Spleen (tissue), 11 donors: ENCODE data around the gene ANKS1B. TPM values are rescaled to one million over a fixed set of nuclear protein-coding genes. Genes with fewer than 3 reads are reported as not detected.

Experiments used
- DNase-seq: peaks from one replicate; pipeline ENCODE4 v3.0.0-alpha.2; 2020
- H3K27ac ChIP-seq, 8 donors: fragments of 200-600 bp; sonication (generic) in 7 of 8; 1 replicate in 4 of 8; 2 replicates in 4 of 8; pipeline versions ENCODE4 v1.5.0 to v1.8.0; 2016 to 2021; ENCODE audit warnings: inconsistent platforms in 4 of 8, mild to moderate bottlenecking in 4 of 8, moderate library complexity in 1 of 8
- H3K27me3 ChIP-seq, 7 donors: fragments of 200-600 bp; sonication (generic) in 6 of 7; replicated peaks in 1 of 7; 1 replicate in 4 of 7; 2 replicates in 3 of 7; pipeline versions ENCODE4 v1.5.0 to v1.8.0; 2016 to 2021; ENCODE audit warnings: inconsistent platforms in 3 of 7, mild to moderate bottlenecking in 1 of 7
- H3K36me3 ChIP-seq, 6 donors: fragments of 200-600 bp; sonication (generic) in 5 of 6; 1 replicate in 4 of 6; 2 replicates in 2 of 6; pipeline versions ENCODE4 v1.5.0 to v1.8.0; 2016 to 2021; ENCODE audit warnings: inconsistent platforms in 2 of 6
- H3K4me1 ChIP-seq, 6 donors: fragments of 200-600 bp; sonication (generic) in 5 of 6; 1 replicate in 3 of 6; 2 replicates in 3 of 6; pipeline versions ENCODE4 v1.5.0 to v1.8.0; 2016 to 2021; ENCODE audit warnings: inconsistent platforms in 3 of 6
- H3K4me3 ChIP-seq, 8 donors: fragments of 200-600 bp; sonication (generic) in 7 of 8; 1 replicate in 4 of 8; 2 replicates in 4 of 8; pipeline versions ENCODE4 v1.5.0 to v1.8.0; 2016 to 2021; ENCODE audit warnings: inconsistent platforms in 4 of 8, mild to moderate bottlenecking in 4 of 8, moderate library complexity in 2 of 8
- H3K9me3 ChIP-seq, 8 donors: fragments of 200-600 bp; sonication (generic) in 7 of 8; 1 replicate in 4 of 8; 2 replicates in 4 of 8; pipeline versions ENCODE4 v1.5.0 to v1.8.0; 2016 to 2021; ENCODE audit warnings: inconsistent platforms in 4 of 8
- POLR2A ChIP-seq, 3 donors: fragments of 450-650 bp; IDR thresholded peaks; one replicate each; pipeline ENCODE4 v1.5.1; 2017; ENCODE audit warnings: antibody characterized with exemption in 3 of 3, mild to moderate bottlenecking in 1 of 3
- POLR2AphosphoS5 ChIP-seq, 3 donors: sonication (generic); formaldehyde crosslinking; IDR thresholded peaks; one replicate each; pipeline ENCODE4 v1.5.1; 2017; ENCODE audit warnings: antibody characterized with exemption in 3 of 3
- WGBS, 5 donors: extraction: QIAGEN DNeasy Blood & Tissue Kit in 3 of 5; methylation state at CpG; one replicate each; pipeline versions ENCODE4 v1.1.5 to v1.1.7; 2013 to 2018; 5-methylcytosine and 5-hydroxymethylcytosine counted together
- intact Hi-C: fragments of 100-400 bp; cut with DNase I; formaldehyde crosslinking; loops from one replicate; pipeline ENCODE4 v1.15.0; 2023; ENCODE audit warnings: low total_unique reads
- polyA plus RNA-seq, 3 donors: library from polyadenylated mRNA; stranded (reverse); fragments of 200-250 nt; gene quantifications; one replicate each; pipeline ENCODE4 v1.2.1, GENCODE V29; 2013
- total RNA-seq, 7 donors: library from RNA; depleted of rRNA in 3 of 7; stranded (reverse); fragments of >200 nt in 3 of 7; fragmentation: NEBNext Ultra II Directional in 4 of 7; extraction: Animal tissue kit (Norgen Biotek cat#: 25700) in 4 of 7; gene quantifications; one replicate each; pipeline versions ENCODE4 v1.1.0 to v1.2.1, GENCODE V29; 2016 to 2021
- TF ChIP-seq, protein P1 (sequence below), 11 experiments: fragments of 200-600 bp in 7 of 11; fragments of 450-650 bp in 4 of 11; sonication (generic) in 4 of 11; IDR thresholded peaks in 8 of 11; conservative IDR thresholded peaks in 3 of 11; 1 replicate in 7 of 11; 2 replicates in 4 of 11; pipeline versions ENCODE4 v1.4.0 to v1.8.0; 2016 to 2021; ENCODE audit warnings: antibody characterized with exemption in 11 of 11, inconsistent platforms in 4 of 11, mild to moderate bottlenecking in 1 of 11
- donor health status: healthy with polysubstance abuse.
- donor health status: DM: no; HTN: no; CAD: no; lungs with moderate emphysema.
- donor health status: DM: no; HTN: no; CAD: no.
- donor health status: Bipolar disorder and iron deficiency.
- donor health status: healthy.
- donor health status: DM: no; HTN: no; CAD: no.
- donor health status: DM: yes; HTN: yes; CAD: no.

The ANKS1B gene
- total and polyA plus RNA-seq, 10 donors, result 0.21 to 8.0 (median 4.2) TPM

DNA sequence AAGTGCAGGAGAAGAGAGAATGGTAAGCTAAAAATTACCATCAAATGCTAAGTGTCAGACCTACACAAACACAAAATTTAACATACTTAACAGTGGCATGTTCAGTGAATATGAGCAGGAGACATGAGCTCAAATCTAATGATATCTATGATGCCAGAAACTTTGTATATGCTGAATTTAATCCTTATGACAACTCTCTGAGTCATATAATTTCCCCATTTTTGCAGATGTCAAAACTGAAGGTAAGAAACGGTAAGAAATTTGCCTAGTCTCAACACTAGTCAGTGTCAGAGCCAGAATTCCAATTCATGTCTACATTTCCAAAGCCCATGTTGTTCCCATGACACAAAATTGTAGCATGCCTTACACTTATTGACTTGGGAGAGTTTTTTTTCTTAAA is 963.9 kb downstream of the ANKS1B start:
- no peak for DNase-seq
- H3K4me1 ChIP-seq, result no peaks in the 10 kb centered on the region
- H3K27me3 ChIP-seq, result no peaks in the 10 kb centered on the region
- TF ChIP-seq, protein P1, sequence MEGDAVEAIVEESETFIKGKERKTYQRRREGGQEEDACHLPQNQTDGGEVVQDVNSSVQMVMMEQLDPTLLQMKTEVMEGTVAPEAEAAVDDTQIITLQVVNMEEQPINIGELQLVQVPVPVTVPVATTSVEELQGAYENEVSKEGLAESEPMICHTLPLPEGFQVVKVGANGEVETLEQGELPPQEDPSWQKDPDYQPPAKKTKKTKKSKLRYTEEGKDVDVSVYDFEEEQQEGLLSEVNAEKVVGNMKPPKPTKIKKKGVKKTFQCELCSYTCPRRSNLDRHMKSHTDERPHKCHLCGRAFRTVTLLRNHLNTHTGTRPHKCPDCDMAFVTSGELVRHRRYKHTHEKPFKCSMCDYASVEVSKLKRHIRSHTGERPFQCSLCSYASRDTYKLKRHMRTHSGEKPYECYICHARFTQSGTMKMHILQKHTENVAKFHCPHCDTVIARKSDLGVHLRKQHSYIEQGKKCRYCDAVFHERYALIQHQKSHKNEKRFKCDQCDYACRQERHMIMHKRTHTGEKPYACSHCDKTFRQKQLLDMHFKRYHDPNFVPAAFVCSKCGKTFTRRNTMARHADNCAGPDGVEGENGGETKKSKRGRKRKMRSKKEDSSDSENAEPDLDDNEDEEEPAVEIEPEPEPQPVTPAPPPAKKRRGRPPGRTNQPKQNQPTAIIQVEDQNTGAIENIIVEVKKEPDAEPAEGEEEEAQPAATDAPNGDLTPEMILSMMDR (IDR thresholded peaks at IDR 0.05 in 8 of 11, conservative IDR thresholded peaks at IDR 0.05 in 3 of 11), result no peak
- no peak for TF ChIP-seq POLR2A (IDR thresholded peaks at IDR 0.05)
- TF ChIP-seq POLR2AphosphoS5 (IDR thresholded peaks at IDR 0.05), result no peak
- intact Hi-C loops, result no loop called here
- H3K4me3 ChIP-seq, result no peak overlapping the region
- H3K27ac ChIP-seq, result no peak overlapping the region
- H3K36me3 ChIP-seq, result no peaks in the 10 kb centered on the region
- WGBS, 5 donors, result 58 to 85% (median 75%) methylated on average over 1 of the region's 1 CpG
- H3K9me3 ChIP-seq, result peaks cover 0 to 14% (median 0%) of the 10 kb centered on the region in 8 donors

DNA sequence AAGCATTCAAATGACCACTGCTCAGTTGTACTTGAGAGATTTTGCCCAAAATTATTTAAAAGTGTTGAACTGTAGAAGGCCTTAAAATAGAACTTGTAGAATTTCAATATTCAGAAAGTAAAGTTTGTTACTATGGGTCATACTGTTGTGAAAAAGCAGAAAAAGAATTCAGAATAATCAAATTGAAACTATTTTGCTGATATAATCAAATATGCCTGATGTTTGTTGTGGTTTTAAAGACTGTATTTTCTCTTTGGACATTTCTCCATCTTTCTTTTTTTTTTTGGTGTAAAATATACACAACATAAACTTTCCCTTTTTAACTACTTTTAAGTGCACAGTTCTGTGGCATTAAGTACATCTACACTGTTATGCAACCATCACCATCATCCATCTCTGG is 964.9 kb downstream of the ANKS1B start:
- H3K9me3 ChIP-seq, result peaks cover 0 to 22% (median 0%) of the 10 kb centered on the region in 8 donors
- H3K27ac ChIP-seq, result no peak overlapping the region
- DNase-seq, result no peak
- H3K4me3 ChIP-seq, result no peak overlapping the region
- TF ChIP-seq POLR2A (IDR thresholded peaks at IDR 0.05) (no peak), POLR2AphosphoS5 (IDR thresholded peaks at IDR 0.05) (no peak)
- TF ChIP-seq, protein P1 (IDR thresholded peaks at IDR 0.05 in 8 of 11, conservative IDR thresholded peaks at IDR 0.05 in 3 of 11), result no peak
- intact Hi-C loops, result no loop called here
- no peaks in the 10 kb centered on the region for H3K36me3 ChIP-seq
- no peaks in the 10 kb centered on the region for H3K4me1 ChIP-seq
- H3K27me3 ChIP-seq, result no peaks in the 10 kb centered on the region

DNA sequence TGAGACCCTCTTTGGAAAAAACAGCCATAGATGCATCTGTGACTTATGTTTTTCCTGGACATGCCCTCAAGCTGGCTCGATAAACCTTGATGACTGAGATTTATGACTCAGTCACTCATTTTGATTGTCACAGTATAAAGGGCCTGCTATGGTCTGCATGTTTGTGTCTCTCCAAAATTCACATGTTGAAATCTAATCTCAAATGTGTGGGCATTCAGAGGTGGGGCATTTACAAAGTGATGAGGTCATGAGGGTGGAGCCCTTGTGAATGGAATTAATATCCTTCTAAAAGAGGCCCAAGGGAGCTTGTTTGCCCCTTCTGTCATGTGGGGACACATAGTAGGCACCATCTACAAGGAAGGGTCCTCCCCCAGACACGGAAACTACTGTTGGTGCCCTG is 966.8 kb downstream of the ANKS1B start:
- H3K4me1 ChIP-seq, result no peaks in the 10 kb centered on the region
- H3K27ac ChIP-seq, result no peak overlapping the region
- DNase-seq, result no peak
- no peaks in the 10 kb centered on the region for H3K27me3 ChIP-seq
- H3K9me3 ChIP-seq, result peaks cover 0 to 23% (median 0%) of the 10 kb centered on the region in 8 donors
- H3K36me3 ChIP-seq, result no peaks in the 10 kb centered on the region
- TF ChIP-seq POLR2AphosphoS5 (IDR thresholded peaks at IDR 0.05) (no peak), POLR2A (IDR thresholded peaks at IDR 0.05) (no peak)
- TF ChIP-seq, protein P1 (IDR thresholded peaks at IDR 0.05 in 8 of 11, conservative IDR thresholded peaks at IDR 0.05 in 3 of 11), result no peak
- intact Hi-C loops, result no loop called here
- WGBS, 5 donors, result 41 to 86% (median 59%) methylated on average over 2 of the region's 2 CpGs
- H3K4me3 ChIP-seq, result no peak overlapping the region

DNA sequence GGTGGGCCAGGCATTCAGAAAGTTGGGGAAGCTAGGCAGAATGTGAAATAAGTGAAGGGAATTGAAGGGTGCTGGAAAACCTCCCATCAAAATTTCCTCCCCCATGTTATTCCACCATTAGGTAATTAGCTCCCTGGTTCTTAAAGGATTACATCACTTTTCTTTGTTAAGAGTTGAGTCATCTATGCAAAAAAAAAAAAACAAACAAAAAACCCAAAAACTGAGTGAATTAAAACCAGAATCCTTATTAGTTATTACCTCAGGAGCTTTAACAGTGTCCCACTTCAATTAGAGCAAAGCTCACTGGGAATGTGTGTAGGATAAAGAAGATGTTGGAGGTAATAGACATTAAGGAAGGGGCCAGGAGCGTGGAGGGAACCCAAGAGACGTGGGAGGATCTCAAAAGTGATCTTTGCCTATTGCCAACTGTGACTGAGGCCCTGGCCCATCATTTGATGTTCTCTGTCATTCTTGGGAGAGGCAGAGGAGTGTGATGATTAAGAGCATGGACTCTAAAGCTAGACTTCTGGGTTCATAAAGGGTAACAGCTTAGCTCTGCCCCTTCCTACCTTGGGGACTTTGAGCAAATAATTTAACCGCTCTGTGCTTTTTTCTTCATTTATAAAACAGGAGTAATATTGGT is 975.0 kb downstream of the ANKS1B start:
- DNase-seq, result no peak
- no peaks in the 10 kb centered on the region for H3K27me3 ChIP-seq
- no peaks in the 10 kb centered on the region for H3K36me3 ChIP-seq
- no peak overlapping the region for H3K4me3 ChIP-seq
- H3K4me1 ChIP-seq, result no peaks in the 10 kb centered on the region
- TF ChIP-seq POLR2AphosphoS5 (IDR thresholded peaks at IDR 0.05), result no peak
- TF ChIP-seq POLR2A (IDR thresholded peaks at IDR 0.05), result no peak
- TF ChIP-seq, protein P1 (IDR thresholded peaks at IDR 0.05 in 8 of 11, conservative IDR thresholded peaks at IDR 0.05 in 3 of 11), result no peak
- intact Hi-C loops, result loop anchor here (10.0 kb wide), 1 partner anchor 455 kb away; no protein-coding TSS in a partner anchor
- WGBS, 5 donors, result 74 to 80% (median 78%) methylated on average over 3 of the region's 3 CpGs
- H3K9me3 ChIP-seq, result peaks cover 0 to 2% (median 0%) of the 10 kb centered on the region in 8 donors
- no peak overlapping the region for H3K27ac ChIP-seq
